OCI-LY3 (cell line): ENCODE results near the gene POLR2M.

Source experiments
- H2AFZ ChIP-seq: fragments of 200-600, 300-600 bp; shearing (Covaris generic); 2 replicates; pipeline ENCODE4 v1.6.0; 2014; ENCODE audit warnings: antibody characterized with exemption, low read depth, low read length
- H3K27ac ChIP-seq: fragments of 200-600, 300-600 bp; sonication (generic); 2 replicates; pipeline ENCODE4 v1.5.1; 2014; ENCODE audit warnings: mild to moderate bottlenecking, low read length, moderate library complexity, mixed read lengths
- H3K27me3 ChIP-seq: fragments of 200-600, 300-600 bp; sonication (generic); 2 replicates; pipeline ENCODE4 v1.6.1; 2014; ENCODE audit warnings: low read depth, low read length, mixed read lengths
- H3K36me3 ChIP-seq: fragments of 200-600, 300-600 bp; sonication (generic); replicated peaks from 2 replicates; pipeline ENCODE3; 2014; ENCODE audit warnings: low read depth, low read length, mixed read lengths
- H3K4me1 ChIP-seq: fragments of 300-600, 200-600 bp; sonication (generic); 2 replicates; pipeline ENCODE4 v1.6.1; 2014; ENCODE audit warnings: low read length, mixed read lengths
- H3K4me2 ChIP-seq: fragments of 200-600, 300-600 bp; sonication (generic); 2 replicates; pipeline ENCODE4 v1.6.1; 2014; ENCODE audit warnings: low read length, mixed read lengths
- H3K4me3 ChIP-seq: fragments of 300-600, 200-600 bp; sonication (generic); 2 replicates; pipeline ENCODE4 v1.5.1; 2014; ENCODE audit warnings: antibody characterized with exemption, mild to moderate bottlenecking, low read length, moderate library complexity
- H3K79me2 ChIP-seq: fragments of 300-600, 200-600 bp; shearing (Covaris generic); 2 replicates; pipeline ENCODE4 v1.6.1; 2014; ENCODE audit warnings: mild to moderate bottlenecking, low read length, mixed read lengths
- H3K9ac ChIP-seq: fragments of 300-600, 200-600 bp; shearing (Covaris generic); 2 replicates; pipeline ENCODE4 v1.6.0; 2014; ENCODE audit warnings: mild to moderate bottlenecking, low read length, moderate library complexity
- H3K9me3 ChIP-seq: fragments of 200-600, 300-600 bp; shearing (Covaris generic); 2 replicates; pipeline ENCODE4 v1.6.1; 2014; ENCODE audit warnings: low read length, mixed read lengths; ENCODE audit not compliant: insufficient read depth
- H4K20me1 ChIP-seq: fragments of 200-600, 300-600 bp; sonication (generic); 2 replicates; pipeline ENCODE4 v1.6.1; 2016; ENCODE audit warnings: low read length, mixed read lengths; ENCODE audit not compliant: insufficient read depth
- CTCF ChIP-seq: fragments of 200-600, 300-600 bp; sonication (generic); IDR thresholded peaks from 2 replicates; pipeline ENCODE4 v1.5.1; 2014; ENCODE audit warnings: antibody characterized with exemption, low read length, low read depth
- EZH2phosphoT487 ChIP-seq: fragments of 200-600 bp; shearing (Covaris generic); IDR thresholded peaks from 2 replicates; pipeline ENCODE4 v1.6.1; 2018; ENCODE audit warnings: antibody characterized with exemption, mixed run types, low read depth

Gene POLR2M

GRCh38 chr15:57677204-57677603 is 29.3 kb upstream of the POLR2M start:
- H3K9ac ChIP-seq: no peak overlapping the region
- no peak overlapping the region for H3K27ac ChIP-seq
- H3K9me3 ChIP-seq: no peaks in the 10 kb centered on the region
- H3K79me2 ChIP-seq: no peaks in the 10 kb centered on the region
- no peak overlapping the region for H2AFZ ChIP-seq
- H3K27me3 ChIP-seq: no peaks in the 10 kb centered on the region
- TF ChIP-seq CTCF (no peak), EZH2phosphoT487 (no peak)
- H3K4me2 ChIP-seq: no peak overlapping the region
- H3K4me1 ChIP-seq: no peaks in the 10 kb centered on the region
- no peaks in the 10 kb centered on the region for H4K20me1 ChIP-seq
- H3K36me3 ChIP-seq: no peaks in the 10 kb centered on the region
- H3K4me3 ChIP-seq: no peak overlapping the region

- Histone ChIP-seq H2AFZ (no peak overlapping the region), H3K27me3 (no peaks in the 10 kb centered on the region), H3K9ac (no peak overlapping the region), H3K4me1 (no peaks in the 10 kb centered on the region), H3K4me2 (peak overlapping the region; percentile 28; the same call in 1 of the 2 replicates), H3K79me2 (no peaks in the 10 kb centered on the region), H4K20me1 (no peaks in the 10 kb centered on the region), H3K36me3 (no peaks in the 10 kb centered on the region), H3K4me3 (no peak overlapping the region), H3K9me3 (no peaks in the 10 kb centered on the region), H3K27ac (no peak overlapping the region)
- TF ChIP-seq EZH2phosphoT487 (no peak), CTCF (no peak)
These were observed 26.5 kb upstream of the POLR2M start for GRCh38 chr15:57680021-57680420.

- no peak for TF ChIP-seq CTCF
- TF ChIP-seq EZH2phosphoT487: no peak
- Histone ChIP-seq H3K4me2 (no peak overlapping the region), H3K9me3 (no peaks in the 10 kb centered on the region), H3K79me2 (no peaks in the 10 kb centered on the region), H2AFZ (no peak overlapping the region), H3K27me3 (no peaks in the 10 kb centered on the region), H3K4me3 (no peak overlapping the region), H3K36me3 (no peaks in the 10 kb centered on the region), H3K9ac (no peak overlapping the region), H3K4me1 (0 out of 2 replicates have a peak, but pooled peaks cover 1% of the 10 kb centered on the region), H3K27ac (no peak overlapping the region), H4K20me1 (no peaks in the 10 kb centered on the region)
These were observed 25.5 kb upstream of the POLR2M start for GRCh38 chr15:57681011-57681410.

GRCh38 chr15:57683481-57683880 is 23.0 kb upstream of the POLR2M start:
- no peak overlapping the region for H3K9ac ChIP-seq
- H3K4me3 ChIP-seq: no peak overlapping the region
- no peaks in the 10 kb centered on the region for H3K36me3 ChIP-seq
- H3K4me1 ChIP-seq: peaks cover 6% of the 10 kb centered on the region; the same call in 1 of the 2 replicates
- no peaks in the 10 kb centered on the region for H4K20me1 ChIP-seq
- H3K4me2 ChIP-seq: no peak overlapping the region
- no peaks in the 10 kb centered on the region for H3K79me2 ChIP-seq
- H3K27ac ChIP-seq: no peak overlapping the region
- no peaks in the 10 kb centered on the region for H3K9me3 ChIP-seq
- H3K27me3 ChIP-seq: no peaks in the 10 kb centered on the region
- H2AFZ ChIP-seq: no peak overlapping the region
- TF ChIP-seq EZH2phosphoT487: no peak
- no peak for TF ChIP-seq CTCF
